PC-9 (cell line): ENCODE results near the gene CTDSP2. TPM values are rescaled to one million over a fixed set of nuclear protein-coding genes. Genes with fewer than 3 reads are reported as not detected.

ENCODE experiments used
- BruUV-seq: library from RNA; stranded (reverse); fragments of 400-500 nt; replicated peaks from 2 replicates; lab custom pipeline; 2021; lab: Mats Ljungman, UMichigan
- CTCF ChIA-PET: fragments of 300-600 bp; sonication (Branson Sonifier 250); formaldehyde crosslinking; loops from one replicate; lab custom pipeline; 2022; ENCODE audit warnings: antibody characterized with exemption; lab: Charles Lee
- POLR2A ChIA-PET: fragments of 300-600 bp; sonication (Branson Sonifier 250); formaldehyde crosslinking; loops from one replicate; lab custom pipeline; 2022; ENCODE audit warnings: antibody characterized with exemption; ENCODE audit not compliant: unreplicated experiment; lab: Charles Lee
- DNase-seq, 2 experiments: peaks; one replicate each; pipeline versions ENCODE4 v3.0.0 to v3.0.0-alpha.2; 2015 to 2022; ENCODE audit warnings: mixed read lengths in 1 of 2
- H2AFZ ChIP-seq: fragments of 200-600 bp; sonication (generic); 2 replicates; pipeline ENCODE4 v1.8.1; 2017; ENCODE audit warnings: antibody characterized with exemption
- H3F3A ChIP-seq: fragments of 200-600 bp; sonication (generic); 2 replicates; pipeline ENCODE4 v1.8.1; 2017; ENCODE audit warnings: antibody characterized with exemption, mild to moderate bottlenecking, low read depth; ENCODE audit not compliant: insufficient read depth
- H3K27ac ChIP-seq: fragments of 200-600 bp; sonication (generic); 2 replicates; pipeline ENCODE4 v1.6.1; 2016; ENCODE audit warnings: mixed run types
- H3K27me3 ChIP-seq: fragments of 200-600 bp; sonication (generic); 2 replicates; pipeline ENCODE4 v1.6.1; 2016; ENCODE audit warnings: low read depth, mixed run types; ENCODE audit not compliant: insufficient read depth
- H3K36me3 ChIP-seq: fragments of 200-600 bp; sonication (generic); 2 replicates; pipeline ENCODE4 v1.6.1; 2016; ENCODE audit warnings: low read depth, mixed run types
- H3K4me1 ChIP-seq: fragments of 200-600 bp; sonication (generic); replicated peaks from 2 replicates; pipeline ENCODE4 v1.6.1; 2016; ENCODE audit warnings: mixed run types; ENCODE audit not compliant: insufficient read depth
- H3K4me2 ChIP-seq: fragments of 200-600 bp; sonication (generic); 2 replicates; pipeline ENCODE4 v1.6.1; 2017; ENCODE audit warnings: mixed run types
- H3K4me3 ChIP-seq: fragments of 200-600 bp; sonication (generic); 2 replicates; pipeline ENCODE4 v1.6.1; 2016; ENCODE audit warnings: mixed run types
- H3K79me2 ChIP-seq: fragments of 200-600 bp; sonication (generic); 2 replicates; pipeline ENCODE4 v1.6.1; 2017; ENCODE audit warnings: low read depth, mixed run types
- H3K9me2 ChIP-seq: fragments of 200-600 bp; sonication (generic); 2 replicates; pipeline ENCODE4 v1.8.1; 2017; ENCODE audit warnings: mild to moderate bottlenecking; ENCODE audit not compliant: insufficient read depth
- H3K9me3 ChIP-seq: fragments of 200-600 bp; sonication (generic); 2 replicates; pipeline ENCODE4 v1.8.1; 2016; ENCODE audit warnings: low read depth; ENCODE audit not compliant: insufficient read depth
- H4K20me1 ChIP-seq: fragments of 200-600 bp; sonication (generic); 2 replicates; pipeline ENCODE4 v1.8.1; 2017; ENCODE audit not compliant: insufficient read depth
- CTCF ChIP-seq: fragments of 200-600 bp; sonication (generic); conservative IDR thresholded peaks from 2 replicates; pipeline ENCODE4 v1.6.1; 2017; ENCODE audit warnings: mixed run types, antibody characterized with exemption, mild to moderate bottlenecking, moderate library complexity
- EZH2 ChIP-seq: fragments of 200-600 bp; sonication (generic); IDR thresholded peaks from 2 replicates; pipeline ENCODE4 v1.8.0; 2017; ENCODE audit warnings: antibody characterized with exemption, low read depth
- intact Hi-C: fragments of 100-400 bp; cut with micrococcal nuclease; formaldehyde crosslinking; loops from one replicate; pipeline ENCODE4 v1.10.0; 2022; ENCODE audit not compliant: unreplicated experiment
- total RNA-seq: library from RNA; stranded (reverse); gene quantifications from 2 replicates; pipeline ENCODE4 v1.2.3, GENCODE V29; 2021

Gene CTDSP2
- total RNA-seq, 1 experiment from 2014 or later = 102 TPM

- Histone ChIP-seq H3K79me2 (no peaks in the 10 kb centered on the region), H2AFZ (no peak overlapping the region), H3K36me3 (no peaks in the 10 kb centered on the region), H4K20me1 (no peaks in the 10 kb centered on the region), H3K9me2 (no peaks in the 10 kb centered on the region), H3K27me3 (no peaks in the 10 kb centered on the region), H3K4me3 (no peak overlapping the region), H3F3A (no peaks in the 10 kb centered on the region), H3K4me1 (peaks cover 10% of the 10 kb centered on the region; the same call in 1 of the 2 replicates), H3K27ac (no peak overlapping the region), H3K4me2 (no peak overlapping the region), H3K9me3 (no peaks in the 10 kb centered on the region)
- ChIA-PET CTCF (no interaction called here), POLR2A (no interaction called here)
- no peak for TF ChIP-seq EZH2
- DNase-seq = no peak
- BruUV-seq = no TSS peak
- intact Hi-C loops = no loop called here
Observed at GRCh38 chr12:57808351-57808750, 38.2 kb downstream of the CTDSP2 start.

- H3K79me2 ChIP-seq = no peaks in the 10 kb centered on the region
- no peak overlapping the region for H3K4me3 ChIP-seq
- H3K9me3 ChIP-seq = no peaks in the 10 kb centered on the region
- H3K36me3 ChIP-seq = no peaks in the 10 kb centered on the region
- POLR2A ChIA-PET = no interaction called here
- no peaks in the 10 kb centered on the region for H3F3A ChIP-seq
- no TSS peak for BruUV-seq
- H3K27me3 ChIP-seq = no peaks in the 10 kb centered on the region
- H2AFZ ChIP-seq = no peak overlapping the region
- TF ChIP-seq EZH2 (no peak), CTCF (no peak)
- H3K9me2 ChIP-seq = no peaks in the 10 kb centered on the region
- no peak overlapping the region for H3K4me2 ChIP-seq
- no peak overlapping the region for H3K27ac ChIP-seq
- no peak for DNase-seq
- no peaks in the 10 kb centered on the region for H4K20me1 ChIP-seq
- CTCF ChIA-PET = no interaction called here
- peaks cover 10% of the 10 kb centered on the region; the same call in 1 of the 2 replicates for H3K4me1 ChIP-seq
- intact Hi-C loops = no loop called here
Observed at GRCh38 chr12:57807285-57807684, 39.2 kb downstream of the CTDSP2 start.

DNA sequence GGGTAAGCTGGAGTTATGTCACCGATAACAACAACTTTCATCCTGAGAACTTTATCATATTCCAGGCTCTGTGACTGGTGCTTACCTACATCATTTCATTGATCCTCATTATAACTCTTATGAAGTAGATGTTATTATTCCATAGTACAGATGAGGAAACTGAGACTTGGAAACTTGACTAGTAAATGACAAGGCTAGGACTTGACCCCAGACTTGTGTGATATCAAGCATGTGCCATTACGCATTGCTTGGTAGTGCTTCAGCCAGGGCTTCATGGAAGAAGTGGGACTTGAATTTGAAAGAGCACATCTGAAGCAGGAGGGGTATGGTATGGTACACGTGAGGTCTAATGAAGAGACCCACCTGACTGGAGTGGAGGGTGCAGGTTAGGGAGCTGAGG is 39.9 kb downstream of the CTDSP2 start:
- H3K27me3 ChIP-seq = no peaks in the 10 kb centered on the region
- H3K4me2 ChIP-seq = no peak overlapping the region
- H4K20me1 ChIP-seq = no peaks in the 10 kb centered on the region
- peaks cover 10% of the 10 kb centered on the region; the same call in 1 of the 2 replicates for H3K4me1 ChIP-seq
- POLR2A ChIA-PET = no interaction called here
- TF ChIP-seq EZH2 = no peak
- TF ChIP-seq CTCF = no peak
- no peak for DNase-seq
- no peaks in the 10 kb centered on the region for H3K36me3 ChIP-seq
- H3K9me3 ChIP-seq = no peaks in the 10 kb centered on the region
- H3K9me2 ChIP-seq = no peaks in the 10 kb centered on the region
- no TSS peak for BruUV-seq
- CTCF ChIA-PET = no interaction called here
- H3K4me3 ChIP-seq = no peak overlapping the region
- no peak overlapping the region for H3K27ac ChIP-seq
- intact Hi-C loops = no loop called here
- no peak overlapping the region for H2AFZ ChIP-seq
- H3F3A ChIP-seq = no peaks in the 10 kb centered on the region
- no peaks in the 10 kb centered on the region for H3K79me2 ChIP-seq
